Loucy (cell line): ENCODE results near the gene SYNDIG1.

ENCODE experiments used
- H2AFZ ChIP-seq: fragments of 200-600 bp; sonication (generic); 2 replicates; pipeline ENCODE4 v1.6.0; 2016; ENCODE audit warnings: antibody characterized with exemption, mild to moderate bottlenecking, low read length, moderate library complexity
- H3F3A ChIP-seq: fragments of 200-600 bp; 2 replicates; pipeline ENCODE4 v1.6.0; 2016; ENCODE audit warnings: antibody characterized with exemption, low read depth, mild to moderate bottlenecking
- H3K27me3 ChIP-seq: fragments of 200-600 bp; sonication (generic); 2 replicates; pipeline ENCODE4 v1.6.1; 2014; ENCODE audit warnings: low read length, mild to moderate bottlenecking; ENCODE audit not compliant: insufficient read depth, poor library complexity, severe bottlenecking
- H3K36me3 ChIP-seq: fragments of 200-600 bp; sonication (generic); 2 replicates; pipeline ENCODE4 v1.6.1; 2016; ENCODE audit warnings: low read length; ENCODE audit not compliant: insufficient read depth
- H3K4me1 ChIP-seq: fragments of 200-600 bp; sonication (generic); 2 replicates; pipeline ENCODE4 v1.5.1; 2014; ENCODE audit warnings: low read length, mild to moderate bottlenecking; ENCODE audit not compliant: insufficient read depth, poor library complexity, severe bottlenecking
- H3K4me2 ChIP-seq: fragments of 200-600 bp; sonication (generic); 2 replicates; pipeline ENCODE4 v1.6.0; 2014; ENCODE audit warnings: antibody characterized with exemption, low read length, low read depth, mild to moderate bottlenecking; ENCODE audit not compliant: poor library complexity, severe bottlenecking
- H3K4me3 ChIP-seq: fragments of 200-600 bp; sonication (generic); 2 replicates; pipeline ENCODE4 v1.5.1; 2014; ENCODE audit warnings: low read length, mild to moderate bottlenecking, mixed read lengths; ENCODE audit not compliant: poor library complexity, severe bottlenecking
- H3K79me2 ChIP-seq: fragments of 200-600 bp; sonication (generic); 2 replicates; pipeline ENCODE4 v1.6.1; 2014; ENCODE audit warnings: low read length; ENCODE audit not compliant: insufficient read depth
- H3K9ac ChIP-seq: fragments of 200-600 bp; sonication (generic); 2 replicates; pipeline ENCODE4 v1.6.0; 2014; ENCODE audit warnings: mild to moderate bottlenecking, low read depth, low read length, moderate library complexity; ENCODE audit not compliant: poor library complexity, severe bottlenecking
- H3K9me2 ChIP-seq: fragments of 200-600 bp; sonication (generic); replicated peaks from 2 replicates; pipeline ENCODE4 v1.6.1; 2016; ENCODE audit warnings: low read depth, low read length, mixed read lengths
- H3K9me3 ChIP-seq: fragments of 200-600 bp; sonication (generic); 2 replicates; pipeline ENCODE4 v1.6.1; 2014; ENCODE audit warnings: mild to moderate bottlenecking, antibody characterized with exemption, low read length, low read depth; ENCODE audit not compliant: insufficient read depth
- H4K20me1 ChIP-seq: fragments of 200-600 bp; sonication (generic); 2 replicates; pipeline ENCODE4 v1.6.0; 2014; ENCODE audit warnings: antibody characterized with exemption, low read length, mild to moderate bottlenecking; ENCODE audit not compliant: insufficient read depth, poor library complexity, severe bottlenecking
- CTCF ChIP-seq: fragments of 200-600 bp; sonication (generic); conservative IDR thresholded peaks from 2 replicates; pipeline ENCODE4 v1.5.1; 2014; ENCODE audit warnings: mild to moderate bottlenecking, antibody characterized with exemption, low read length
- EZH2phosphoT487 ChIP-seq: fragments of 200-600 bp; IDR thresholded peaks from 2 replicates; pipeline ENCODE4 v1.6.1; 2018; ENCODE audit warnings: antibody characterized with exemption, mild to moderate bottlenecking, moderate library complexity, borderline replicate concordance

Gene SYNDIG1

GRCh38 chr20:24589381-24589780, 120.0 kb downstream of the SYNDIG1 start:
- Histone ChIP-seq H3K4me3 (no peak overlapping the region), H3K9me2 (no peaks in the 10 kb centered on the region), H4K20me1 (no peaks in the 10 kb centered on the region), H3K27me3 (no peaks in the 10 kb centered on the region), H3F3A (no peaks in the 10 kb centered on the region), H3K4me2 (no peak overlapping the region), H3K9me3 (no peaks in the 10 kb centered on the region; the same call in 1 of the 2 replicates), H3K36me3 (no peaks in the 10 kb centered on the region), H3K79me2 (no peaks in the 10 kb centered on the region), H2AFZ (no peak overlapping the region), H3K4me1 (no peaks in the 10 kb centered on the region), H3K9ac (no peak overlapping the region)
- TF ChIP-seq EZH2phosphoT487: no peak
- TF ChIP-seq CTCF: no peak

GRCh38 chr20:24589815-24590177, 120.4 kb downstream of the SYNDIG1 start:
- Histone ChIP-seq H3F3A (no peaks in the 10 kb centered on the region), H3K9me3 (no peaks in the 10 kb centered on the region; the same call in 1 of the 2 replicates), H3K4me1 (no peaks in the 10 kb centered on the region), H3K36me3 (no peaks in the 10 kb centered on the region), H3K4me2 (no peak overlapping the region), H4K20me1 (no peaks in the 10 kb centered on the region), H3K9ac (no peak overlapping the region), H3K79me2 (no peaks in the 10 kb centered on the region), H2AFZ (no peak overlapping the region), H3K27me3 (no peaks in the 10 kb centered on the region), H3K9me2 (no peaks in the 10 kb centered on the region), H3K4me3 (no peak overlapping the region)
- TF ChIP-seq EZH2phosphoT487 (no peak), CTCF (no peak)

GRCh38 chr20:24590178-24590982, 121.0 kb downstream of the SYNDIG1 start:
- no peaks in the 10 kb centered on the region for H4K20me1 ChIP-seq
- H3K9ac ChIP-seq: no peak overlapping the region
- no peak overlapping the region for H3K4me2 ChIP-seq
- TF ChIP-seq EZH2phosphoT487 (no peak), CTCF (no peak)
- H3K79me2 ChIP-seq: no peaks in the 10 kb centered on the region
- no peaks in the 10 kb centered on the region for H3K9me2 ChIP-seq
- H2AFZ ChIP-seq: no peak overlapping the region
- no peaks in the 10 kb centered on the region for H3K4me1 ChIP-seq
- no peak overlapping the region for H3K4me3 ChIP-seq
- no peaks in the 10 kb centered on the region for H3K27me3 ChIP-seq
- H3K9me3 ChIP-seq: no peaks in the 10 kb centered on the region; the same call in 1 of the 2 replicates
- no peaks in the 10 kb centered on the region for H3F3A ChIP-seq
- H3K36me3 ChIP-seq: no peaks in the 10 kb centered on the region
